ENCODE measurements around the gene SEC14L6. TPM values are rescaled to one million over a fixed set of nuclear protein-coding genes. Genes with fewer than 3 reads are reported as not detected.

The SEC14L6 gene
- polyA plus RNA-seq, 3 donors: not detected

- WGBS (ENCODE audit: insufficient coverage): 96% methylated on average over 9 of the region's 17 CpGs
- no peaks in the 10 kb centered on the region for H3K4me1 Mint-ChIP-seq
- DNase-seq: no peak
Observed at GRCh38 chr22:30531651-30532608, 14.6 kb downstream of the SEC14L6 start.

GRCh38 chr22:30526656-30527055 lies 19.9 kb downstream of the SEC14L6 start:
- no peaks in the 10 kb centered on the region for H3K9me3 ChIP-seq (replicated peaks in 1 of 2; ENCODE audit: control insufficient read depth in 1 of 2, insufficient read depth in 1 of 2, low read length in 2 of 2)
- no peak overlapping the region for H3K27ac ChIP-seq (ENCODE audit: low read depth in 1 of 2, low read length in 2 of 2)
- no peaks in the 10 kb centered on the region for H3K27me3 ChIP-seq (ENCODE audit: control insufficient read depth in 2 of 2, insufficient read depth in 2 of 2, low read length in 2 of 2)
- Mint-ChIP-seq H3K36me3 (no peaks in the 10 kb centered on the region), H3K4me3 (no peak overlapping the region), H3K27ac (no peak overlapping the region), H3K4me1 (no peaks in the 10 kb centered on the region), H3K27me3 (ENCODE audit: low read depth in 3 of 3) (peaks cover 2 to 12% (median 2%) of the 10 kb centered on the region in 3 donors), H3K9me3 (no peaks in the 10 kb centered on the region)
- no peaks in the 10 kb centered on the region for H3K36me3 ChIP-seq (replicated peaks in 1 of 2; ENCODE audit: control insufficient read depth in 1 of 2, insufficient read depth in 2 of 2, low read length in 2 of 2)
- H3K4me2 ChIP-seq (replicated peaks; ENCODE audit: extremely low read depth, low read length, poor library complexity, severe bottlenecking): no peak overlapping the region
- H3K9ac ChIP-seq (ENCODE audit: insufficient read depth, low read length, poor library complexity, severe bottlenecking): no peak overlapping the region
- TF ChIP-seq CTCF (IDR thresholded peaks at IDR 0.05): no peak
- no peak overlapping the region for H3K4me3 ChIP-seq (replicated peaks in 1 of 3; ENCODE audit: low read depth in 2 of 3, low read length in 3 of 3)
- WGBS (ENCODE audit: insufficient coverage): no CpG with 5 or more reads among the region's 4 CpGs
- H2AFZ ChIP-seq (ENCODE audit: insufficient read depth, low read depth, low read length, poor library complexity, severe bottlenecking): no peak overlapping the region
- H4K20me1 ChIP-seq (ENCODE audit: insufficient read depth, low read length): no peaks in the 10 kb centered on the region
- H3K4me1 ChIP-seq (ENCODE audit: control insufficient read depth in 1 of 2, insufficient read depth in 2 of 2, low read length in 2 of 2): no peaks in the 10 kb centered on the region
- no peaks in the 10 kb centered on the region for H3K79me2 ChIP-seq (ENCODE audit: insufficient read depth, low read length)
- DNase-seq: no peak
- intact Hi-C loops (cut with micrococcal nuclease): no loop called here

More at GRCh38 chr22:30531651-30532608, 14.6 kb downstream of the SEC14L6 start:
- Mint-ChIP-seq H3K4me3 (no peak overlapping the region), H3K27me3 (ENCODE audit: low read depth in 3 of 3) (peaks cover 2 to 5% (median 5%) of the 10 kb centered on the region in 3 donors), H3K36me3 (no peaks in the 10 kb centered on the region), H3K9me3 (no peaks in the 10 kb centered on the region), H3K27ac (no peak overlapping the region)
- H4K20me1 ChIP-seq (ENCODE audit: insufficient read depth, low read length): no peaks in the 10 kb centered on the region
- H3K36me3 ChIP-seq (replicated peaks in 1 of 2; ENCODE audit: control insufficient read depth in 1 of 2, insufficient read depth in 2 of 2, low read length in 2 of 2): no peaks in the 10 kb centered on the region
- no peak for TF ChIP-seq CTCF (IDR thresholded peaks at IDR 0.05)
- no peak overlapping the region for H3K4me2 ChIP-seq (replicated peaks; ENCODE audit: extremely low read depth, low read length, poor library complexity, severe bottlenecking)
- no peaks in the 10 kb centered on the region for H3K4me1 ChIP-seq (ENCODE audit: control insufficient read depth in 1 of 2, insufficient read depth in 2 of 2, low read length in 2 of 2)
- H3K4me3 ChIP-seq (replicated peaks in 1 of 3; ENCODE audit: low read depth in 2 of 3, low read length in 3 of 3): no peak overlapping the region
- intact Hi-C loops (cut with micrococcal nuclease): no loop called here
- H3K9me3 ChIP-seq (replicated peaks in 1 of 2; ENCODE audit: control insufficient read depth in 1 of 2, insufficient read depth in 1 of 2, low read length in 2 of 2): no peaks in the 10 kb centered on the region
- H3K9ac ChIP-seq (ENCODE audit: insufficient read depth, low read length, poor library complexity, severe bottlenecking): no peak overlapping the region
- H3K79me2 ChIP-seq (ENCODE audit: insufficient read depth, low read length): no peaks in the 10 kb centered on the region
- H2AFZ ChIP-seq (ENCODE audit: insufficient read depth, low read depth, low read length, poor library complexity, severe bottlenecking): no peak overlapping the region
- H3K27me3 ChIP-seq (ENCODE audit: control insufficient read depth in 2 of 2, insufficient read depth in 2 of 2, low read length in 2 of 2): no peaks in the 10 kb centered on the region
- H3K27ac ChIP-seq (ENCODE audit: low read depth in 1 of 2, low read length in 2 of 2): no peak overlapping the region

Measured in CD14-positive monocyte (primary cell).